Muscle of leg (tissue), 11 donors: ENCODE data around the gene KRT77. TPM values are rescaled to one million over a fixed set of nuclear protein-coding genes. Genes with fewer than 3 reads are reported as not detected.

ENCODE experiments used
- DNase-seq: peaks from one replicate; pipeline ENCODE4 v3.0.0; 2013
- H3K27ac ChIP-seq: one replicate; pipeline ENCODE4 v1.5.1; 2013; ENCODE audit warnings: mild to moderate bottlenecking, low read length, control low read depth
- H3K27me3 ChIP-seq: one replicate; pipeline ENCODE4 v1.6.1; 2013; ENCODE audit warnings: low read length; ENCODE audit not compliant: control insufficient read depth, insufficient read depth
- H3K36me3 ChIP-seq: one replicate; pipeline ENCODE4 v1.6.1; 2013; ENCODE audit warnings: low read length; ENCODE audit not compliant: control insufficient read depth, insufficient read depth
- H3K4me1 ChIP-seq: one replicate; pipeline ENCODE4 v1.6.1; 2013; ENCODE audit warnings: low read length; ENCODE audit not compliant: control insufficient read depth, insufficient read depth
- H3K4me3 ChIP-seq: one replicate; pipeline ENCODE4 v1.5.1; 2013; ENCODE audit warnings: low read length, control low read depth
- H3K9me3 ChIP-seq: replicated peaks from 2 replicates; pipeline ENCODE4 v1.6.1; 2013; ENCODE audit warnings: low read depth, low read length; ENCODE audit not compliant: control insufficient read depth
- WGBS: methylation state at CpG from one replicate; pipeline ENCODE4 v1.1.5; 2013; ENCODE audit warnings: missing lambda C conversion rate; ENCODE audit not compliant: insufficient coverage; 5-methylcytosine and 5-hydroxymethylcytosine counted together
- polyA plus RNA-seq, 8 donors: library from polyadenylated mRNA; unstranded; fragments of 120-200 nt; gene quantifications; one replicate each; pipeline versions ENCODE4 v1.2.1 to v1.2.3, GENCODE V29; 2013; ENCODE audit warnings: inconsistent platforms in 1 of 8, low replicate concordance in 1 of 8; ENCODE audit not compliant: insufficient read length in 8 of 8, insufficient read depth in 1 of 8
- total RNA-seq: library from RNA; stranded (reverse); fragments of 120-200 nt; gene quantifications from one replicate; pipeline ENCODE4 v1.2.4, GENCODE V29; 2013

Gene KRT77
- total and polyA plus RNA-seq, 9 donors: 0.08 to 0.61 TPM; not detected in 7

GRCh38 chr12:52681526-52682380 is 21.6 kb downstream of the KRT77 start:
- no peak overlapping the region for H3K4me3 ChIP-seq
- H3K4me1 ChIP-seq: no peaks in the 10 kb centered on the region
- WGBS: 87% methylated on average over 7 of the region's 12 CpGs
- peaks cover 11% of the 10 kb centered on the region for H3K27me3 ChIP-seq
- no peaks in the 10 kb centered on the region for H3K9me3 ChIP-seq
- no peak overlapping the region for H3K27ac ChIP-seq
- no peaks in the 10 kb centered on the region for H3K36me3 ChIP-seq
- no peak for DNase-seq

GRCh38 chr12:52680363-52680762 is 23.0 kb downstream of the KRT77 start, which contains the start of gene KRT1:
Gene KRT1, minus strand, starts transcription at chr12:52680407. Its CDS starts 59 bp downstream, at chr12:52680348.
- Histone ChIP-seq H3K9me3 (no peaks in the 10 kb centered on the region), H3K4me3 (no peak within 1 kb of the TSS), H3K4me1 (no peaks in the 10 kb centered on the region), H3K36me3 (no peaks in the 10 kb centered on the region), H3K27me3 (peaks cover 9% of the 10 kb centered on the region), H3K27ac (no peak within 1 kb of the TSS)
- no peak for DNase-seq
- WGBS: no CpG with 5 or more reads among the region's 3 CpGs

- WGBS: 80% methylated on average over 2 of the region's 5 CpGs
Observed at GRCh38 chr12:52679875-52680274, 23.4 kb downstream of the KRT77 start.

GRCh38 chr12:52677671-52678070 is 25.7 kb downstream of the KRT77 start:
- H3K4me3 ChIP-seq: no peak overlapping the region
- no peak for DNase-seq
- H3K27ac ChIP-seq: no peak overlapping the region
- H3K9me3 ChIP-seq: no peaks in the 10 kb centered on the region
- H3K36me3 ChIP-seq: no peaks in the 10 kb centered on the region
- H3K27me3 ChIP-seq: peaks cover 5% of the 10 kb centered on the region
- H3K4me1 ChIP-seq: no peaks in the 10 kb centered on the region
- no CpG with 5 or more reads among the region's 1 CpG for WGBS

More at GRCh38 chr12:52679875-52680274, 23.4 kb downstream of the KRT77 start:
- Histone ChIP-seq H3K4me3 (no peak overlapping the region), H3K27ac (no peak overlapping the region), H3K9me3 (no peaks in the 10 kb centered on the region), H3K27me3 (peaks cover 8% of the 10 kb centered on the region), H3K36me3 (no peaks in the 10 kb centered on the region), H3K4me1 (no peaks in the 10 kb centered on the region)
- no peak for DNase-seq

GRCh38 chr12:52677126-52677525 is 26.2 kb downstream of the KRT77 start:
- Histone ChIP-seq H3K27ac (no peak overlapping the region), H3K36me3 (no peaks in the 10 kb centered on the region), H3K9me3 (no peaks in the 10 kb centered on the region), H3K27me3 (peaks cover 5% of the 10 kb centered on the region), H3K4me1 (no peaks in the 10 kb centered on the region), H3K4me3 (no peak overlapping the region)
- WGBS: no CpG with 5 or more reads among the region's 5 CpGs
- DNase-seq: no peak

GRCh38 chr12:52676163-52676562 is 27.2 kb downstream of the KRT77 start:
- DNase-seq: no peak
- H3K27me3 ChIP-seq: peaks cover 5% of the 10 kb centered on the region
- no peak overlapping the region for H3K27ac ChIP-seq
- no peaks in the 10 kb centered on the region for H3K36me3 ChIP-seq
- no peaks in the 10 kb centered on the region for H3K4me1 ChIP-seq
- no peak overlapping the region for H3K4me3 ChIP-seq
- 83% methylated on average over 7 of the region's 7 CpGs for WGBS
- no peaks in the 10 kb centered on the region for H3K9me3 ChIP-seq

- 93% methylated on average over 25 of the region's 28 CpGs for WGBS
- no peaks in the 10 kb centered on the region for H3K36me3 ChIP-seq
- no peaks in the 10 kb centered on the region for H3K9me3 ChIP-seq
- no peak overlapping the region for H3K27ac ChIP-seq
- no peak overlapping the region for H3K4me3 ChIP-seq
- H3K27me3 ChIP-seq: peaks cover 5% of the 10 kb centered on the region
- DNase-seq: no peak
- H3K4me1 ChIP-seq: no peaks in the 10 kb centered on the region
Observed at GRCh38 chr12:52675301-52675701, 28.0 kb downstream of the KRT77 start.

- Histone ChIP-seq H3K4me3 (no peak overlapping the region), H3K27ac (no peak overlapping the region), H3K27me3 (peaks cover 2% of the 10 kb centered on the region), H3K4me1 (no peaks in the 10 kb centered on the region), H3K36me3 (no peaks in the 10 kb centered on the region), H3K9me3 (no peaks in the 10 kb centered on the region)
- WGBS: 67% methylated on average over 1 of the region's 4 CpGs
- no peak for DNase-seq
Observed at GRCh38 chr12:52674433-52674775, 28.9 kb downstream of the KRT77 start.

- no peak for DNase-seq
- Histone ChIP-seq H3K9me3 (no peaks in the 10 kb centered on the region), H3K4me3 (no peak overlapping the region), H3K4me1 (no peaks in the 10 kb centered on the region), H3K27ac (no peak overlapping the region), H3K36me3 (no peaks in the 10 kb centered on the region), H3K27me3 (peaks cover 3% of the 10 kb centered on the region)
- WGBS: 62% methylated on average over 3 of the region's 3 CpGs
Observed at GRCh38 chr12:52673713-52674432, 29.5 kb downstream of the KRT77 start.

GRCh38 chr12:52673217-52673616 is 30.1 kb downstream of the KRT77 start:
- H3K9me3 ChIP-seq: no peaks in the 10 kb centered on the region
- H3K36me3 ChIP-seq: no peaks in the 10 kb centered on the region
- H3K4me3 ChIP-seq: no peak overlapping the region
- peaks cover 3% of the 10 kb centered on the region for H3K27me3 ChIP-seq
- H3K27ac ChIP-seq: no peak overlapping the region
- H3K4me1 ChIP-seq: no peaks in the 10 kb centered on the region
- peak; percentile 16 for DNase-seq
- WGBS: 48% methylated on average over 3 of the region's 5 CpGs
